GM18909 (cell line): ENCODE results near the gene COG8.
"Not testable (repeated sequence)": the region's sequence is repeated elsewhere in the genome, so short reads cannot be mapped to it uniquely, and the experiment has no call there.

Experiments
- ATAC-seq: cut with Tn5 transposase; IDR thresholded peaks from one replicate; pipeline ENCODE4 v1.9.1; 2021; ENCODE audit warnings: mild to moderate bottlenecking; ENCODE audit not compliant: unreplicated experiment, poor library complexity

Gene COG8, protein sequence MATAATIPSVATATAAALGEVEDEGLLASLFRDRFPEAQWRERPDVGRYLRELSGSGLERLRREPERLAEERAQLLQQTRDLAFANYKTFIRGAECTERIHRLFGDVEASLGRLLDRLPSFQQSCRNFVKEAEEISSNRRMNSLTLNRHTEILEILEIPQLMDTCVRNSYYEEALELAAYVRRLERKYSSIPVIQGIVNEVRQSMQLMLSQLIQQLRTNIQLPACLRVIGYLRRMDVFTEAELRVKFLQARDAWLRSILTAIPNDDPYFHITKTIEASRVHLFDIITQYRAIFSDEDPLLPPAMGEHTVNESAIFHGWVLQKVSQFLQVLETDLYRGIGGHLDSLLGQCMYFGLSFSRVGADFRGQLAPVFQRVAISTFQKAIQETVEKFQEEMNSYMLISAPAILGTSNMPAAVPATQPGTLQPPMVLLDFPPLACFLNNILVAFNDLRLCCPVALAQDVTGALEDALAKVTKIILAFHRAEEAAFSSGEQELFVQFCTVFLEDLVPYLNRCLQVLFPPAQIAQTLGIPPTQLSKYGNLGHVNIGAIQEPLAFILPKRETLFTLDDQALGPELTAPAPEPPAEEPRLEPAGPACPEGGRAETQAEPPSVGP

DNA sequence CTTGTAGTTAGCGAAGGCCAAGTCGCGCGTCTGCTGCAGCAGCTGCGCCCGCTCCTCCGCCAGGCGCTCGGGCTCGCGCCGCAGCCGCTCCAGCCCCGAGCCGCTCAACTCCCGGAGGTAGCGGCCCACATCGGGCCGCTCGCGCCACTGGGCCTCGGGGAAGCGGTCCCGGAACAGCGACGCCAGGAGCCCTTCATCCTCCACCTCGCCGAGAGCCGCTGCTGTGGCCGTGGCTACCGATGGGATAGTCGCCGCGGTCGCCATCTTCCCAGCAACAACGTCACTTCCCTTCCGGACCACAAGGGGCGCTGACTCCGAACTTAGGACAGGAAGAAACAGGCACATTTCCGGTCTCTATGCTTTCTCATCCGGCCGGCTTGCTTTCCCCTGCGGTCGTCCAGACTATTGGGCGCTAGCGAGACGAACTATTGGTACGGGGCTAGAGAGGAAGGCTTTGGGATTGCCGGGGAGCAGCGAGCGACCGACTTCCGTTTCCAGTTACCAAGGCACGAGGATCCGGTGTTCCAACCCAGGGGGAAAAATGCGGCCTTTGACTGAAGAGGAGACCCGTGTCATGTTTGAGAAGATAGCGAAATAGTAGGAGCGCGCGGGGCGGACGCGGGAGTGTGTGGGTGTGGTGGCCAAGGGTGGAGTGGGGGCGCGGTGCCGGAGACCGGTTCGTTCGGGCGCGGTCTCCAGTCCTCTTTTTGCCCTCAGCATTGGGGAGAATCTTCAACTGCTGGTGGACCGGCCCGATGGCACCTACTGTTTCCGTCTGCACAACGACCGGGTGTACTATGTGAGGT is at the start of gene COG8, which contains the start of gene NIP7:
Gene COG8, minus strand, starts transcription at position 276 of the 806 bp plus-strand sequence. Its CDS starts 12 bp downstream, at position 264.
Gene NIP7, plus strand, starts transcription at position 484 of the 806 bp plus-strand sequence. Its CDS starts 58 bp downstream, at position 542.
- peak; percentile 89 for ATAC-seq

DNA sequence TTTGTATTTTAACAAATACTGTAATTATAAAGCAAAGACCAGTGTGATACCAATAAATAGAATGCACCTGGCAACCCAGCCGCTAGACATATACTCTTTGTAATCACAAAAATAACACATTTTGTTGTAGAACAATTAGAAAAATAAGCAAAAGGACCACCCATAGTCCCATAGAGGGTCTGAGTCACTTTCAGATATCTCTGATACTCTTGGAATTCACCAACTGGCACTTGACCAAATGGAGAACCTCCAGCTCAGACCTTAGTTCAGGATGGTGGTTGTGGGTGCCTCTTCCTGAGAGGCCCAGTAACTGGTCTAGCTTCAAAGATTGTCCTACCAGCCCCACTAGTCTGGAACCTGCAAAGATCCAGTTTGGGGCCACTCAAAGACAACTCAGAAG is 47.2 kb upstream of the COG8 start:
- ATAC-seq = no peak

DNA sequence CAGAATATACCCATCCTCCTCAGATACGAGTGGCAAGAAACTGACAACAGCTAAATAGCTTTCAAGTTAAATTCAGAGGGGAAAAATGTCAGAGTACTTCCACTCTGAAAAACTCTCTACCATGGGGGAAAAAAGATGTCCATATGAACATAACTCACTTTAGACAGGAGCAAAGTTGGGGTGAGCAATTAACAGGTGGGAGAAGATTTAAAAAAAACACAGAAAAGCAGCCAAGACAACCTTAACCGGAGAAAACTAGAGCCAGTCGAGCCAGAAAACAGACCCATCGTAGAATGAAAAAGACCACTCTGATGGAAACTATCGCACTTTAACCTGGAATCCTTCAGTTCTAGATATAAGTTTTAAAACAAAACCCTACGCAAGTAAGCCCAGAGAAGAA is 45.6 kb upstream of the COG8 start:
- ATAC-seq = no peak

DNA sequence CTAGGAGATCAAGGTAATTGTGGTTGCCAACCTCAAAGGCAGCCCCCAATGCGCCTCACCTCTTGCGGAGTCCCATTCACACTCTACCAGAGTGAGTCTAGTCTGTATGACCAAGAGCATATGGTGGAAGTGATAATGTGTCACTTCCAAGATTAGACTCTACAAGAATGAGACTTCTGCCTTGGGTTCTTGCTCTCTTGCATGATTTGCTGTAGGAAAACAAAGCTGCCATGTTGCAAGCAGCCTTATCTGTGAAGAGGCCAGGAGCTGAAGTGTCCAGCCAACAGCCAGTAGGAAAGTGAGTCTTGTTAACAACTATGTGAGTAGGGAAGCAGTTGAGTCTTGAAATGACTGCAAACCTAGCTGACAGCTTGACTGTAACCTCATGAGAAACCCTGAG is 43.1 kb upstream of the COG8 start:
- no peak for ATAC-seq

DNA sequence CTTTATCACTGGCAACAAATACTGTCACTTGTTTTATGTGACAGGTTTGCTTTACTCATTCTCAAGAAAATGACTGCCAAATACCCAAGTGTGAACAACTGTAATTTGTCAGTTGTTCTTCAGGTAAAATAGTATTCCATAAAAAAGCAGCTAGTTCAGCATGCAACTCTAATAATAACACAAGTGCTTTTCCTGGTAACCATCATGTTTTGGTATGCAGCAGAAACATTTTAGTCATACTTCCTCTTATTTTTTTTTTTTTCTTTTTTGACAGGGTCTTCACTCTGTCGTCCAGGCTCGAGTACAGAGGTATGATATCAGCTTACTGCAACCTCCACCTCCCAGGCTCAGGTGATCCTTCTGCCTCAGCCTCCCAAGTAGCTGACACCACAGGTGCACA is 41.9 kb upstream of the COG8 start:
- ATAC-seq = no peak

DNA sequence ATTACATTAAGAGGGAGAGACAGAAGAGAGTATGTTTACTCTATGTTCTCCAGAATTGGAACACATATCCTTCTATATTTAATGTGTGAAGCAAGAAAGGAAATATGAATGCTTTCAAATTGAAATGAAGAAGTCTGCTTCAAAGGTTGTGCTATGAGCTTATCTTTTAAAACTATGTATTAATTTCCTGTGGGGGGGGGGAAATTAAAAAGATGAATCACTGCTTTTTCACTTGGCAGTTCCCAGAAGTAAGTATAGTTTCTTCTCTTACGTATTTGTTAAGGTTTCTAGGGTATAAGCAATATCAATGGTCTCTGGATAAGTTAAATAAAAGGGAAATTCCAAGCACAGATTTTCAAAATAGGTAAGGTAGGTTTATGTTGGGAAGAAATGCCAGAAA is 39.4 kb upstream of the COG8 start:
- ATAC-seq = no peak

DNA sequence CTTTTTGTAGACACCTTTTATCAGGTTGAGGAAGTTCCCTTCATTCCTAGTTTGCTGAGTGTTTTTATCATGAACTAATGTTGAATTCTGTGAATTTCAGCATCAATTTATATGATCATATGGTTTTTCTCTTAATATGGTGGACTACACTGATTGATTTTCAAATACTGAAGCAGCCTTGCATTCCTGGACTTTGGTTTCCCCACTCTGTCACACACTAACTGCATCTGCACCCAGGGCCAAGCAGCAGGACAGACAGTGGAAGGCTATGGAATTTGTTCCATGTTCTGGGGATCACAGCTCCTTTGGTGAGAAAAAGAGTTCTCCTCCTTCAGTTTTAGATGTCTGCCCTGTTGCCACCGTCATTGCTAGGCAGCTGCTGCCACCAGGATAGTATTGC is 38.7 kb upstream of the COG8 start:
- ATAC-seq = no peak

DNA sequence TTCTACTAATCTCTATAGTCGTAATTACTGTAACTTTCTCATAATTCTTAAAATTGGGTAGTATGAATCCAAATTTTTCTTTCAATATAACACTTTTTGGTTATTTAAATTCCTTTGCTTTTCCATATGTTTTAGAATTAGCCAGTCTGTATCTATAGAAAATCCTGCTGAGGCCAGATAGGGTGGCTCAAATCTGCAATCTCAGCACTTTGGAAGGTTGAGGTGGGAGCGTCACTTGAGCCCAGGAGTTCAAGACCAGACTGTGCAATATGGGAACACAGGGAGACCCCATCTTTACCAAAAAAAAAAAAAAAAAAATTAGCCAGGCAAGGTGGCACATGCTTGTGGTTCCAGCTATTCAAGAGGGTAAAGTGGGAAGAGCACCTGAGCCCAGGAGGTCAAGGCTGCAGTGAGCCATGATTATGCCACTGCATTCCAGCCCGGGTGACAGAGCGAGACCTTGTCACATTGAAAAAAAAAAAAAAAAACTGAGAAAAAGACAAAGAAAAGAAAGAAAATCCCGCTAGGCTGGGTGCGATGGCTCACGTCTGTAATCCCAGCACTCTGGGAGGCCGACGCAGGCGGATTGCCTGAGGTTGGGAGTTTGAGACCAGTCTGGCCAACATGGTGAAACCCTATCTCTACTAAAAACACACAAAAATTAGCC is 37.2 kb upstream of the COG8 start:
- no peak for ATAC-seq

DNA sequence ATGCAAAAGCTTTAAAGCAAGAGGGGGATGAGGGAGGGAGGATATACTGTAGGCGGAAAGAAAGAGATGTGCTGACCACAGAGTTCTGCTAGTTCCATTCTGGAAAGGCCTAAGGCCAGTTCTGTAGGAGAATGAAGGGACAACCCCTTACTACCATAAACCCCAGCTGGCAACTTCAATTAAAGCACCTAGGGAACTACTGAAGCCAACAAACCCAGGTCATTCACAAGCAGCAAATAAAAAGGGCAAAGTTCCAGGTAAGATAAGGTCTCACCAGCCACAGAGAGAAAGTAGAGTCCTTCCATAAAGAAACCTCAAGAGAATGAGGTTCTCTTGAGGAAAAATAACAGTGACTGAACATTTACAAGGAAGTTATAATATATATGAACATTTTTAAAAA is 33.7 kb upstream of the COG8 start:
- no peak for ATAC-seq

DNA sequence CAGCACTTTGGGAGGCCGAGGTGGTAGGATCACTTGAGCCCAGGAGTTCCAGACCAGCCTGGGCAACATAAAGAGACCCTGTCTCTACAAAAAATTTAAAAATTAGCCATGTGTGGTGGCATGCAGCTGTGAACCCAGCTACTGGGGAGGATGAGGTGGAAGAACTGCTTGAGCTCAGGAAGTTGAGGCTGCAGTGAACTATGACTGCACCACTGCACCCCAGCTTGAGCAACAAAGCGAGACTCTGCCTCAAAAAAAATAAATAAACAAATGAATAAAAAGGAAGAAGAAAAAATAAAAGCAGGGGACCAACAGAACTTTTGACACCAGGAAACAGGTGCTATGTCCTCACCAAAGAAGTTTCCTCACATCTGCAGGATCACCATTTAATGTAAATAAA is 32.2 kb upstream of the COG8 start:
- ATAC-seq = no peak

DNA sequence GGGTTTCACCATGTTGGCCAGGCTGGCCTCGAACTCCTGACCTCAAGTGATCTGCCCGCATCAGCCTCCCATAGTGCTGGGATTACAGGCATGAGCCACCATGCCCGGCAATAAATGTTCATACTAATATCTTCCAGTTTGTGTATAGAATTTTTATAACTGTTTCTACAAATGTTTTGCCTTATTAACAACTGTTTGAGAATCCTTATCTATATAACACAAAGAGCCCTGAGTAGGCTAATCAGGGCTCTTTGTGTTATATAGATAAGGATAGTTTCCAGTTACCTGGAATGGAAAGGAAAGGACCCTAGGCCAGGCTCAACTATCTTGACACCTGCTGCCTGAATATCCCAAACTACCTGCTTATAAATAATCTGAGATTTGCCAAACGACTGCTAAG is 29.5 kb upstream of the COG8 start:
- ATAC-seq = no peak

DNA sequence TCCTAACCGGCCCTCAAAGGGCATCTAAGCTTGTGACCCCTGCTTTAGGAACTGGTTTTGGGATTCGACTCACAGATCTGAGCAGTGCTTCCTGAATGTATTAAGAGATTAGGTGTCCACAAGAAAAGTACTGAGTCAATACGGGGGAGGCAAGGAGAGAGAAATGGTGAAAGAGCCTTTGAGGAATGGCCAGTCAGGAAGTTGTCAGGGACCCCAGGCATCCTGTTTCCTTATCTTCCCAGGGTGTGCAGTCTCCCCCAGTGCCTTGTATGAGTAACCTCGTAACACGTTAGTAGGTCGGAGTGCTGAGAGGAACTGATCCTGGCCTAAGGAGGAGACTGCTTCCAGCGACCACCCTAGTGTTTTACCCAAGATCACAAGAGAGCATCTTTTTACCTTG is 28.6 kb upstream of the COG8 start:
- no peak for ATAC-seq

DNA sequence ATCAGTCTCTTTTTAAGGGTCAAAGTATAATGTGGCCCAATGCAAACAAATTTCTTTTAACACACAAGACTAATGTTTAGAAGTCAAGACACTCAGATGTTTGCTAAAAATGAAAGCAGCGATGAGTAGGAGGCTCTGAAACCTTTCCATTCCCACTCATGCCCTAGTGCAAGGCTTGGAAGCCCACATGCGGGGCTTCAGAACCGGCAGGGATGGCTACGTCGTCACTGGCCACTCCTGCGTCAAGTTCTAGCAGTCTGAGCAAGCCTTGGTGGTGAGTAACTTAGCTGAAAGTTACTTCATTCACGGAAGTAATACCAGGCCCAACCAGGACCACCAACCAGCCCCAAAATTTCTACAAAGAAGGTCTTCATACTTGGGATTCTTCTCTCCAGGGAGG is 27.1 kb upstream of the COG8 start:
- no peak for ATAC-seq

DNA sequence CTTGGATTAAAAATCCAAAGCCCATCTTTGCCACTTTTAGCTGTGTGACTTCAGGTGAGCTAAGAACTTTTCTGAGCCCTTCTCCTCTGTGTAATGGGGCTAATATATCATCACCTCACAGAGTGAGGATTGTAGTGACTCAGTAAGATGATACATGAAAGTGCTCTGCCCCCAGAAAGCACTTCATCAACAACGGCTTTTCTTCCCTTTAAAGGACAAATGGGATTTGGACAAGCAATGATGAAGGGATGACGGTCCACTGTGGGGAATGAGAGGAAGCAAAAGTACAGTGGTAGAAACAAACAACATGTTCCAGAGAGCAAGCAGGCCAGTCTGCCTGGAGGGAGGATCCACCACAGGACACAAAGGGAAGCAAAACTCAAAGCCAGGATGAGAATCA is 26.5 kb upstream of the COG8 start:
- no peak for ATAC-seq

DNA sequence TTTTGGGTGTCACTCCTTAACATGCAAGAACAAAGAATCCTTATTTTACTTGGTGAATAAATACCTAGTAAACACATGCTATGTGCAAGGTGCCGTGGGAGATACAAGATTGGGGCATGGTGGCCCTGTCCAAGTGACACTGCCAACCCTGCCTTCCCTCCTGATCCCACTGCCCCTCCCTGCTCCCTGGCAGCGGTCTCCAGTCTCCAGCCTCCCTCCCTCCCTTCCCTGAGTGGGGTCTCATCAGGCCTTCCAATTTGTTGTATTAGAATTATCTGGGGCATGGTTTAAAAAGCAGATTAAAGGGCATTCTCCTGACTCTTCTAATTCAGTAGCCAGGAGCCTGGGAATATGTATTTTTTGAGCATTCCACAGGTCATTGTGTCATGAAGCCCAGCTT is 24.7 kb upstream of the COG8 start:
- ATAC-seq = no peak

DNA sequence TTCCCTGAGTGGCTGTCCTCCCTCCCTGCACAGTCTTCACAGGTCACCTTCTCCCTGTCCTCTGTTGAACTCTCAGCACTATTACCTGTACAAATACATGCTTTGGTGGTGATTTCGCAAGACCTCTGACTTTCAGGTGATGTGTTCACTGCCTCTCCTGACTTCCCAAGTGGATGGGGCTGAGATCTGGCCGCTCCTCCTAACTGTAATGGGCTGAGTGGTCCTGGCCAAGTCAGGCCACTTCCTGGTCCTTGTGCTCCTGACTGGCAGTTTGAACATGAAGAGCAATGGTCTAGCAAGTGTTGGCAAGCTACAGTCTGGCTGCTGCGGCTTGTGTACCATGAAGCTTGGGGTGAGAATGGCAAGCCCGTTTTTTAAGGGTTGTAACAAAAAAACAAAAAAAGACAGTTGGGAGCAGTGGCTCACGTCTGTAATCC is 23.9 kb upstream of the COG8 start:
- ATAC-seq = no peak

DNA sequence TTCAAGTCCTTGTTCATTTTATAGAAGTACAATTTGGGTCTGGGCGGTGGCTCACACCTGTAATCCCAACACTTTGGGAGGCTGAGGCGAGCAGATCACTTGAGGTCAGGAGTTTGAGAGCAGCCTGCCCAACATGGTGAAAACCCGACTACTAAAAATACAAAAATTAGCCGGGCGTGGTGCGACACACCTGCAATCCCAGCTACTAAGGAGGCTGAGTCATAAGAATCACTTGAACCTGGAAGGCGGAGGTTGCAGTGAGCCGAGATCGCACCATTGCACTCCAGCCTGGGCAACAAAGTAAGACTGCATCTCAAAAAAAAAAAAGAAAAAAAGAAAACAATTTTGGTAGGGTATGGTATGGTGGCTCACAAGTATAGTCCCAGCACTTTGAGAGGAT is 20.7 kb upstream of the COG8 start:
- ATAC-seq = not testable (repeated sequence)

DNA sequence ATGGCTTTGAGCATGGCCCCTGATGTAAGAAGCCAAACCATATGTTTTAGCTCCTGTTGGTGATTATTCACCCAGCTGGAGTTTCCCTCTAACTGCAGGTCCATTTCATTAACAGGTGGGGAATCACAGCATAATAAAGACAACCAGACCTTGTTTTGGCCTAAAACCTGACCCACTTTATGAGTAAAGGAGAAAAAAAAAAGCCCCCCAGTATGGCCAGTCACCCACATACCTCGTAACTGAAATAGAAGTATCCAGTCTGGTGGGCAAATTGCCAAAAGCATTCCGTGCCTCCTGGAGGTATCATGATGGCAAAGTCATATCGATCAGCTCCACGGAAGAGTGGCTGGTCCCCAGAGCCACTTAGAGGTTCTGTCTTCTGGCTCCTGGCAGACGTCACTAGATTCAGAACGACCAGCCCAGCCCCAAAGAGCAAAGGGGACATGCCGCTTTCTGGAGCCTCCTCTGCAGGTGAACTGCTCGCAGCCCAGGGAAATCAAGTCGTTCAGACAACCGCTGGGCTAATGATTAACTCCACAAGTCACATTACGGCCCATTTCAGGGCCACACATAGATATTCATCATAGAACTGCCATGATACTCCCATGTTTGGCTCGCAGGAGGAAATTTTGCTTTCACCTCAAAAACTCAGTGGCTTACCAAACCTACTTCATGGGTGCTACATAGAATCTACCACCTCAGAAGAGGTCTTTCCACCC is 12.1 kb upstream of the COG8 start, which contains the start of gene TMED6:
Gene TMED6, minus strand, starts transcription at position 478 of the 719 bp plus-strand sequence. Its CDS starts 33 bp downstream, at position 445.
- no peak for ATAC-seq

DNA sequence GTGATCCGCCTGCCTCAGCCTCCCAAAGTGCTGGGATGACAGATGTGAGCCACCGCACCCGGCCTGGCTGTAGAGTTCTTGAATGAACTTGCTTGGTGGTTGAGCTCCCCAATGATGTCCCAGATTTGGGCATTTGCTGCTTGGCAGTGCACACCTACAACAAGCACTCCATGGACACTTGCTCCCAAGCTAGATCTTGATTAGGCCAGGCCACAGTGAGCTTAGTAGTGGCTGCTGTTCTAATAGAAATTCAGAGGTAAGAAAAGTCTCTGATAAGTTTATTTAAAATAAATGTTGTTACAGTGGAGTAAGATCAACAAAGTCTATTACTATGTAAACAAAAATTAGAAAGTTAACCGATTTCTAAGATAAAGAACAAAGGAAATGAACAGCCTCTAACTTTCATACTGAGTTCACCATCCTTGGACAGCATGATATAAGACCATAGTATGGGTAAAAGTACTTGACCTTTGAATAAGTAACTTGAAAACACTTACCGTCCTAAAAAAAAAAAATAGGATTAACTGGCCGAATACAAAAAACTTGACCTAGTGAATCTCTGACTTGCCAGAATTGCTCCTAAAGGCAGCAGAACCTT is 11.3 kb upstream of the COG8 start:
- no peak for ATAC-seq
